Measurements from ENCODE around the gene CD96. TPM values are rescaled to one million over a fixed set of nuclear protein-coding genes. Genes with fewer than 3 reads are reported as not detected.

The CD96 gene
- total RNA-seq, 1 donor from 2014 or later = 0.32 TPM

- TF ChIP-seq CTCF (IDR thresholded peaks at IDR 0.05) = no peak
- H3K9me3 ChIP-seq = no peaks in the 10 kb centered on the region
- H3K36me3 ChIP-seq = no peaks in the 10 kb centered on the region
- intact Hi-C loops (cut with DNase I) = no loop called here
- no peaks in the 10 kb centered on the region for H3K27me3 ChIP-seq
- no peak for DNase-seq (ENCODE audit: low spot score in 2 of 2)
- H3K4me1 ChIP-seq = no peaks in the 10 kb centered on the region
- H3K27ac ChIP-seq = no peak overlapping the region
- H3K4me3 ChIP-seq = no peak overlapping the region
These were observed 135.0 kb downstream of the CD96 start for GRCh38 chr3:111677007-111677392.

- no peaks in the 10 kb centered on the region for H3K9me3 ChIP-seq
- H3K27me3 ChIP-seq = no peaks in the 10 kb centered on the region
- DNase-seq (ENCODE audit: low spot score in 2 of 2) = no peak
- no peak for TF ChIP-seq CTCF (IDR thresholded peaks at IDR 0.05)
- intact Hi-C loops (cut with DNase I) = no loop called here
- H3K4me1 ChIP-seq = no peaks in the 10 kb centered on the region
- no peak overlapping the region for H3K4me3 ChIP-seq
- H3K27ac ChIP-seq = no peak overlapping the region
- no peaks in the 10 kb centered on the region for H3K36me3 ChIP-seq
These were observed 139.8 kb downstream of the CD96 start for GRCh38 chr3:111681661-111682426.

- Histone ChIP-seq H3K4me3 (no peak overlapping the region), H3K36me3 (no peaks in the 10 kb centered on the region), H3K4me1 (no peaks in the 10 kb centered on the region), H3K9me3 (no peaks in the 10 kb centered on the region), H3K27ac (no peak overlapping the region), H3K27me3 (no peaks in the 10 kb centered on the region)
- intact Hi-C loops (cut with DNase I) = no loop called here
- TF ChIP-seq CTCF (IDR thresholded peaks at IDR 0.05) = no peak
- no peak for DNase-seq (ENCODE audit: low spot score in 2 of 2)
These were observed 142.6 kb downstream of the CD96 start for GRCh38 chr3:111684640-111685039.

GRCh38 chr3:111688190-111688800 lies 146.3 kb downstream of the CD96 start:
- Histone ChIP-seq H3K4me1 (no peaks in the 10 kb centered on the region), H3K36me3 (no peaks in the 10 kb centered on the region), H3K4me3 (no peak overlapping the region), H3K9me3 (no peaks in the 10 kb centered on the region), H3K27ac (no peak overlapping the region), H3K27me3 (no peaks in the 10 kb centered on the region)
- no peak for TF ChIP-seq CTCF (IDR thresholded peaks at IDR 0.05)
- intact Hi-C loops (cut with DNase I) = no loop called here
- DNase-seq (ENCODE audit: low spot score in 2 of 2) = no peak

GRCh38 chr3:111690242-111690641 lies 148.2 kb downstream of the CD96 start:
- no peaks in the 10 kb centered on the region for H3K36me3 ChIP-seq

More at GRCh38 chr3:111690242-111690641, 148.2 kb downstream of the CD96 start:
- intact Hi-C loops (cut with DNase I) = loop anchor here (2.0 kb wide), 1 partner anchor 21 kb away; no protein-coding TSS in a partner anchor
- Histone ChIP-seq H3K4me3 (no peak overlapping the region), H3K9me3 (no peaks in the 10 kb centered on the region), H3K4me1 (no peaks in the 10 kb centered on the region), H3K27ac (no peak overlapping the region), H3K27me3 (no peaks in the 10 kb centered on the region)
- TF ChIP-seq CTCF (IDR thresholded peaks at IDR 0.05) = no peak
- no peak for DNase-seq (ENCODE audit: low spot score in 2 of 2)

Measured in ascending aorta (tissue), 2 donors.